ENCODE measurements around the gene CTSK. TPM values are rescaled to one million over a fixed set of nuclear protein-coding genes. Genes with fewer than 3 reads are reported as not detected.
"Not testable (repeated sequence)": the region's sequence is repeated elsewhere in the genome, so short reads cannot be mapped to it uniquely, and the experiment has no call there.

CTSK gene
- total RNA-seq, 1 donor from 2014 or later: 7.7 TPM

GRCh38 chr1:150805899-150806298 lies 2.2 kb downstream of the CTSK start:
- ATAC-seq: no peak

- no peak for ATAC-seq
Measured at GRCh38 chr1:150804671-150805070, 3.4 kb downstream of the CTSK start.

GRCh38 chr1:150799089-150799488 lies 9.0 kb downstream of the CTSK start:
- ATAC-seq: no peak

- no peak for ATAC-seq
Measured at GRCh38 chr1:150798525-150798924, 9.5 kb downstream of the CTSK start.

- ATAC-seq: no peak
Measured at GRCh38 chr1:150796374-150796773, 11.7 kb downstream of the CTSK start.

GRCh38 chr1:150793778-150794177 lies 14.3 kb downstream of the CTSK start:
- not testable (repeated sequence) for ATAC-seq

- no peak for ATAC-seq
Measured at GRCh38 chr1:150793221-150793620, 14.8 kb downstream of the CTSK start.

- no peak for ATAC-seq
Measured at GRCh38 chr1:150791585-150791984, 16.5 kb downstream of the CTSK start.

- peak; percentile 84 for ATAC-seq
Measured at GRCh38 chr1:150789396-150789795, 18.7 kb downstream of the CTSK start.

GRCh38 chr1:150788946-150789345 lies 19.1 kb downstream of the CTSK start:
- no peak for ATAC-seq

- ATAC-seq: no peak
Measured at GRCh38 chr1:150787455-150787854, 20.6 kb downstream of the CTSK start.

GRCh38 chr1:150780510-150780909 lies 27.6 kb downstream of the CTSK start:
- ATAC-seq: no peak

GRCh38 chr1:150778409-150778808 lies 29.7 kb downstream of the CTSK start:
- ATAC-seq: no peak

GRCh38 chr1:150777544-150777943 lies 30.5 kb downstream of the CTSK start:
- no peak for ATAC-seq

GRCh38 chr1:150775931-150776505 lies 32.0 kb downstream of the CTSK start:
- not testable (repeated sequence) for ATAC-seq

- no peak for ATAC-seq
Measured at GRCh38 chr1:150775276-150775675, 32.8 kb downstream of the CTSK start.

- ATAC-seq: no peak
Measured at GRCh38 chr1:150772326-150772725, 35.7 kb downstream of the CTSK start.

GRCh38 chr1:150767704-150768103 lies 40.4 kb downstream of the CTSK start:
- ATAC-seq: not testable (repeated sequence)

GRCh38 chr1:150765977-150766301 lies 42.1 kb downstream of the CTSK start:
- ATAC-seq: not testable (repeated sequence)

- ATAC-seq: peak; percentile 76
Measured at GRCh38 chr1:150765296-150765976, 42.6 kb downstream of the CTSK start, which contains the start of gene CTSS. Gene CTSS, minus strand, starts transcription at chr1:150765778. Its CDS starts 1,015 bp downstream, at chr1:150764763.

GRCh38 chr1:150764617-150765101 lies 43.4 kb downstream of the CTSK start:
- peak; percentile 35 for ATAC-seq

- no peak for ATAC-seq
Measured at GRCh38 chr1:150763018-150763417, 45.0 kb downstream of the CTSK start.

GRCh38 chr1:150762552-150762951 lies 45.5 kb downstream of the CTSK start:
- ATAC-seq: no peak

- ATAC-seq: no peak
Measured at GRCh38 chr1:150761801-150762200, 46.3 kb downstream of the CTSK start.

Data from esophagus mucosa (tissue), 1 donor.